Measurements from ENCODE around the gene AUH.

The AUH gene

GRCh38 chr9:91361291-91362050 is at the start of gene AUH:
AUH (minus strand) TSS chr9:91361918; CDS start chr9:91361889, 29 bp downstream.
- peak; percentile 1 for TF ChIP-seq CTCF (IDR thresholded peaks at IDR 0.05; ENCODE audit: insufficient read depth, low read depth, low read length, missing control alignments)
- H3K4me3 ChIP-seq (ENCODE audit: low read depth, low read length): peak within 1 kb of the TSS; percentile 88
- peak; percentile 87 for DNase-seq (ENCODE audit: low read depth)

- TF ChIP-seq CTCF (IDR thresholded peaks at IDR 0.05; ENCODE audit: insufficient read depth, low read depth, low read length, missing control alignments): no peak
- no peak overlapping the region for H3K4me3 ChIP-seq (ENCODE audit: low read depth, low read length)
- DNase-seq (ENCODE audit: low read depth): no peak
These were observed 49.5 kb upstream of the AUH start for GRCh38 chr9:91411096-91411771.

- no peak for DNase-seq (ENCODE audit: low read depth)
- H3K4me3 ChIP-seq (ENCODE audit: low read depth, low read length): no peak overlapping the region
- no peak for TF ChIP-seq CTCF (IDR thresholded peaks at IDR 0.05; ENCODE audit: insufficient read depth, low read depth, low read length, missing control alignments)
These were observed 48.4 kb upstream of the AUH start for GRCh38 chr9:91410161-91410560.

- no peak for DNase-seq (ENCODE audit: low read depth)
- no peak for TF ChIP-seq CTCF (IDR thresholded peaks at IDR 0.05; ENCODE audit: insufficient read depth, low read depth, low read length, missing control alignments)
These were observed 46.8 kb upstream of the AUH start for GRCh38 chr9:91408475-91408874.

GRCh38 chr9:91407580-91408318 is 46.0 kb upstream of the AUH start:
- H3K4me3 ChIP-seq (ENCODE audit: low read depth, low read length): no peak overlapping the region

More at GRCh38 chr9:91408475-91408874, 46.8 kb upstream of the AUH start:
- H3K4me3 ChIP-seq (ENCODE audit: low read depth, low read length): no peak overlapping the region

More at GRCh38 chr9:91407580-91408318, 46.0 kb upstream of the AUH start:
- no peak for TF ChIP-seq CTCF (IDR thresholded peaks at IDR 0.05; ENCODE audit: insufficient read depth, low read depth, low read length, missing control alignments)
- no peak for DNase-seq (ENCODE audit: low read depth)

All from GM12865 (cell line).